AG10803 (cell line): ENCODE data around the gene ASPN.

Source experiments
- DNase-seq: peaks from one replicate; pipeline ENCODE4 v3.0.0; 2010; ENCODE audit warnings: low read depth
- H3K4me3 ChIP-seq: 2 replicates; pipeline ENCODE4 v1.5.1; 2011; ENCODE audit warnings: mild to moderate bottlenecking, low read length, control low read depth
- CTCF ChIP-seq: conservative IDR thresholded peaks from 2 replicates; pipeline ENCODE4 v1.5.1; 2011; ENCODE audit warnings: mild to moderate bottlenecking, low read length, control low read depth, inconsistent platforms

ASPN gene

DNA sequence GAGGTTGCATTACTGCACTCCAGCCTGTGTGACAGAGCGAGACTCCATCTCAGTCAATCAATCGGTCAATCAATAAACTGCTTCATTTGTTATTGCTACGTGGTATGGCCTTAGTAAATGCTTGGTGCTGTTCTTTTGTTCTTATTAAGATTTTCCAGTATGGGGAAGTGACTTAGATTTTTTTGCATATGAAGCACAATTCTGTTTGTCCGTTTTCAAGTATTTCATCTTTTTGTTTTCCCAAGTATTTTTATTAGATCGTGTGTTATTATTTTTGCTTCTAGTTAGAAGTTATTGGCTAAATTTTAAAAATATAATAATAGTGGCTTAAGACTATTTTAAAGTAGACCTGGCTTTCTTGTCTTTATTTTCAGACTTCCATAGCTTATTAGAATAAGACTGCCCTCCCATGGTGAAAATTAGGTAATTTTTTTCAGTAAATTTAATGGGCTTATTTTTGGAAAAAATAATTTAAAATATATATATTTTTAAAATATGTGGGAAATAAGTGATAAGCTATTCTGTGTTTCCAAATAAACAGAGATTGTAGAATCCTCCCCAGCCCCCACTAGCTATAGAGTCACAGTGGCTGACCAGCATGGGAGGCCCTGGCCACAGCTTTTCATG lies 43.3 kb downstream of the ASPN start:
- peak; percentile 45 for DNase-seq
- no peak overlapping the region for H3K4me3 ChIP-seq
- peak; percentile 52 for TF ChIP-seq CTCF

DNA sequence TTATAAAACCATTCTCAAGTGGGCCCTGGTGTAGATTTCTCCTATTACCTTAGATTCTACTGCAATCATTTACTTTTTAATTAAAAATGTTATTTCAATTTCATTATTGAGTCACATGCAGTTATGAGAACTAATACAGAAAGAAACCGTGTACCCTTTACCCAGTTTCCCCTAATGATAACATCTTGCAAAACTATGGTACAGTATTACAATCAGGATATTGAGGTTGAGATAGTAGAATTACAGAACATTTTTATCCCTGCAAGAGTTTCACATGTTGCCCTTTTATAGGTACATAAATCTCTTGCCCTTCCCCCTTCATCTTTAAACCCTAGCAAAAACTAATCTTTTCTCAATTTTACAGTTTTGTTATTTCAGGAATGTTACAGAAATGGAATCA lies 47.0 kb downstream of the ASPN start:
- no peak for DNase-seq
- TF ChIP-seq CTCF: no peak
- no peak overlapping the region for H3K4me3 ChIP-seq

- DNase-seq: peak; percentile 61
- no peak overlapping the region for H3K4me3 ChIP-seq
- no peak for TF ChIP-seq CTCF
These were observed 49.2 kb downstream of the ASPN start for GRCh38 chr9:92432972-92433548.

DNA sequence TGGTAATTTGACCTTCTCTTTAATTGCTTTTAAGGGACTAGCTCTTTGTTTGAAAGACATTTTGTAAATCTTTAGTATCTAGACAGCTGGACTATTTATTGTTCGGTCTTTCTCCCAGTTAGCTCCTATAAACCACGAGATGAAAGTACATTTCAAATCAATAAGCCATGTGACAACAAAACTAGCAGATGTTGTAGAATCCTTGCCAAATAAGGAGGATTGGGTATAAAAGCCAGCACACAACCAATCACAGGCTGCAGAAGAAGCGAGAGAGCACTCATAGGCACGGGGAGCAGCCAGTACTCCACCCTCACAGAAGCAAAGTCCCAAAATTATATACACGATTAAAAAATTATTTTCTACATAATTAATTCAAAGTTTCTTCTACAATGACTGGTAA lies 50.0 kb downstream of the ASPN start:
- no peak overlapping the region for H3K4me3 ChIP-seq
- TF ChIP-seq CTCF: no peak
- peak; percentile 65 for DNase-seq

GRCh38 chr9:92429836-92430235 lies 52.5 kb downstream of the ASPN start:
- H3K4me3 ChIP-seq: no peak overlapping the region
- TF ChIP-seq CTCF: no peak
- DNase-seq: no peak

- no peak for DNase-seq
- no peak overlapping the region for H3K4me3 ChIP-seq
- no peak for TF ChIP-seq CTCF
These were observed 55.7 kb downstream of the ASPN start for GRCh38 chr9:92426501-92427145.

DNA sequence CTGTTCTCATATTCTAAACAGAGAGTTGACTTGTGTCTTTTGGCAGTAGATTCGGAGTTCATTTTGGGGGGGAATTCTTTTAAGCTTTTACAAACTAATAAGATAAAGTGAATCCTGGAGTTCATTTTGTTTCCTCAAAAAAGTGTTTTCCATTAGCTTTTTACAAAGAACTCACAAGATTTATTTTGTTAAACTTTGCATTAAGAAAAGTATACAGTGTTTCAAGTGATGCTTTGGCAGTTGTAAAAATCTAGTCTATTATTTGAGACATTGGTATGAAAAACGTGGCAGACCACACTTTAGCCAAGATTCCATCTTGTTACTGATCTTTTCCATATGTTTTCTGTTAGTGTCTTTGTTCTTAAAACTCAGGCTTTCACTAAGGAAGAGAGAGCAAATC lies 56.8 kb downstream of the ASPN start:
- TF ChIP-seq CTCF: no peak
- H3K4me3 ChIP-seq: no peak overlapping the region
- DNase-seq: peak; percentile 76
